ENCODE data around the gene BAZ1B.
"Not testable (repeated sequence)": the region's sequence is repeated elsewhere in the genome, so short reads cannot be mapped to it uniquely, and the experiment has no call there.

Gene BAZ1B, protein sequence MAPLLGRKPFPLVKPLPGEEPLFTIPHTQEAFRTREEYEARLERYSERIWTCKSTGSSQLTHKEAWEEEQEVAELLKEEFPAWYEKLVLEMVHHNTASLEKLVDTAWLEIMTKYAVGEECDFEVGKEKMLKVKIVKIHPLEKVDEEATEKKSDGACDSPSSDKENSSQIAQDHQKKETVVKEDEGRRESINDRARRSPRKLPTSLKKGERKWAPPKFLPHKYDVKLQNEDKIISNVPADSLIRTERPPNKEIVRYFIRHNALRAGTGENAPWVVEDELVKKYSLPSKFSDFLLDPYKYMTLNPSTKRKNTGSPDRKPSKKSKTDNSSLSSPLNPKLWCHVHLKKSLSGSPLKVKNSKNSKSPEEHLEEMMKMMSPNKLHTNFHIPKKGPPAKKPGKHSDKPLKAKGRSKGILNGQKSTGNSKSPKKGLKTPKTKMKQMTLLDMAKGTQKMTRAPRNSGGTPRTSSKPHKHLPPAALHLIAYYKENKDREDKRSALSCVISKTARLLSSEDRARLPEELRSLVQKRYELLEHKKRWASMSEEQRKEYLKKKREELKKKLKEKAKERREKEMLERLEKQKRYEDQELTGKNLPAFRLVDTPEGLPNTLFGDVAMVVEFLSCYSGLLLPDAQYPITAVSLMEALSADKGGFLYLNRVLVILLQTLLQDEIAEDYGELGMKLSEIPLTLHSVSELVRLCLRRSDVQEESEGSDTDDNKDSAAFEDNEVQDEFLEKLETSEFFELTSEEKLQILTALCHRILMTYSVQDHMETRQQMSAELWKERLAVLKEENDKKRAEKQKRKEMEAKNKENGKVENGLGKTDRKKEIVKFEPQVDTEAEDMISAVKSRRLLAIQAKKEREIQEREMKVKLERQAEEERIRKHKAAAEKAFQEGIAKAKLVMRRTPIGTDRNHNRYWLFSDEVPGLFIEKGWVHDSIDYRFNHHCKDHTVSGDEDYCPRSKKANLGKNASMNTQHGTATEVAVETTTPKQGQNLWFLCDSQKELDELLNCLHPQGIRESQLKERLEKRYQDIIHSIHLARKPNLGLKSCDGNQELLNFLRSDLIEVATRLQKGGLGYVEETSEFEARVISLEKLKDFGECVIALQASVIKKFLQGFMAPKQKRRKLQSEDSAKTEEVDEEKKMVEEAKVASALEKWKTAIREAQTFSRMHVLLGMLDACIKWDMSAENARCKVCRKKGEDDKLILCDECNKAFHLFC (N-terminal part only)

DNA sequence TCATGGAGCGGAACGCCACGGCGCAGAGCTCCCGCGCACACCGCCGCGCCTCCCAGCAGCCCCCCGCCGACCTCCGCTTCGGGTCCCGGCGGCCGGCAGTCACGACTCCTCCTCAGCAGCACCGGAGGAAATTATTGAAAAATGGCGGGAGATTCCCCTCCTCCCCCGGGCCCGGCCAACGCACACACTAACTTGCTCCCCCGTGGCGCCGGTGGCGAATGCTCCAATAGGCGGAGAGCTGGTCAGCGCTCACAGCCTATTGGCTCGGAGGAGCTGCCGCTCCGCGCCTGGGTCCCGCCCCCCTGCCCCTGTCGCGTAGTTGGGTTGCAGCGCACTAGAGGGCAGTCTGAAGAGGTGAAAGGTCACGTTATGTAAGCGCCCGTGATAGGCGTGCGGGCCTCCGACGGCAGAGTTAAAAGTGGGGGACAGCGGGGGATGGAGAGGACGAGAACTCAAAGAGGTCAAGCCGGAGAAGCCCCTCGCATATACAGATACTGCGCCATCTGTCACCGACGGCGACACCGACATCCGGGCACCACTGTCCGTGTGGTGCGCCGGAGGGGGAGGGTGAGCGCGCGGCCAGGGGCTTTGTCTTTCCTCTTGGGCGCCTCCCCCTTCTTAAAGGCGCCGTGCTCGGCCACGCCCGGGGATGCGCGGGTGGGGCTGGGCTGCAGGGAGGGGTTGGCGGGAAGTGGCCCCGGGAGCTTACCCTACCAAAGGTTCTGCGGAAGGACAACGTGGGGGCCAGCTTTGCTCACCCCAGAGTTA is at the start of gene BAZ1B:
Gene BAZ1B (minus strand): TSS at position 189 of the 768 bp plus-strand sequence. CDS start 360 bp downstream, outside the sequence.
- peak; percentile 91 for DNase-seq (ENCODE audit: low read depth)

DNA sequence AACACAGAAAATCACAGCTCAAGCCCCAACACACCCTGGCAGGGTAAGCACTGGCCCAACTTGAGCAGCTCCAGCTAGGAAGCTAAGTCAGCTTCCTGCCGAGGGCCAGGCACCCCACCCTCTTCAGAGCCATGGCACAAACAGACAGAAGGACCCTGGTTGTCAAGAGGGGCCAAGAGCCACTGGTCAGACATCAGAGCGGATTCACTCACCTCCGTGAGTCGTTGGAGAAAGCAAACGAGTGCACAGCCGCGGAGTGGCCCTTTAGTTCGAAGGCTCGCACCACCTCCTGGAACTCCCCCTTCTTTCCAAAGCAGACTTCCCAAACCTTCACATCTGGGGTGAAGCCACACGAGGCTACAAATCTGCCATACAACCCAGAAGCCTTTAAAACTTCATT is 48.9 kb upstream of the BAZ1B start:
- no peak for DNase-seq (ENCODE audit: low read depth)

DNA sequence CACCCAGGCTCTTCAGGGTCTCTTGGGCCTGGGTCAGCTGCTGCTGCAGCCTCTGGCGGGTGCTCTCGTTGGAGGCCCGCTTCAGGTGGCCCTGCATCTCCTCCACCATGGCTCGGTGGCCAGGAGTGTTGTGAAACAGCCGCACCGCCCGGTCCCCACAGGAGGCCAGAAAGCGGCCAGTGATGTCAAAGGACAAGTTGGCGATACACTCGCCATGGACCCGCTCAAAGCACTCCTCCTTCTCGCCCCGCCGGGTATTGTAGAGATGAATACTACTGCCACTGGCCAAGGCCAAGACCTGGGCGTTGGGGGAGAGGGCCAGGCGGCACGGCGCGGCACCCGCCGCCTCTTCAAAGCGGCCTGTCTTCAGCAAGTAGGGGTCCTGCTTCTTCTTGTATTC is 48.4 kb upstream of the BAZ1B start:
- no peak for DNase-seq (ENCODE audit: low read depth)

DNA sequence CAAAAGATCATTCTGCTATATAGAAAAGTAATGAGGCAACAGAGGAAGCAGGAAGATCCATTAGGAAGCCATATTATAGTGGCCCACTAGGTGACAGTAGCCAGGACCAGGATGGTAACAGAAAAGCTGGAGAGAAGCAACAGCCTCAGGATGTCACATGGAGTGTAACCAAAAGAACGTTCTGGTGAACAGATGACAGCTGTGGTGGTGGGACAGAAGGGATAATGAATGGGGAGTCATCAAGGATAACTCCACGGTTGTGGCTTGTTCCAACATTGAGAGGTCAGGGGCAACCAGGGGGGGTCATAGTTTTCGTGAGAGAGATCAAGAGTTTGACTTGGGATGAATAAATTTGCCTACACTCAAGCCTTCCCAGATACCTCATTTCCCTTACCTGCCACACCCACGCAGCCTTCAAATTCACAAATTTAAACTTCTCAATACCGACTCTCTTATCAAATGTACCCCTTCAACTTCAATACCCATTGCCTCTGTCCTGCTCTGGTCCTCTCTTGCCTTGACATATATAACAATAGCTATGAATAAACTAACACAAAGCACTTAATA is 47.0 kb upstream of the BAZ1B start:
- no peak for DNase-seq (ENCODE audit: low read depth)

DNA sequence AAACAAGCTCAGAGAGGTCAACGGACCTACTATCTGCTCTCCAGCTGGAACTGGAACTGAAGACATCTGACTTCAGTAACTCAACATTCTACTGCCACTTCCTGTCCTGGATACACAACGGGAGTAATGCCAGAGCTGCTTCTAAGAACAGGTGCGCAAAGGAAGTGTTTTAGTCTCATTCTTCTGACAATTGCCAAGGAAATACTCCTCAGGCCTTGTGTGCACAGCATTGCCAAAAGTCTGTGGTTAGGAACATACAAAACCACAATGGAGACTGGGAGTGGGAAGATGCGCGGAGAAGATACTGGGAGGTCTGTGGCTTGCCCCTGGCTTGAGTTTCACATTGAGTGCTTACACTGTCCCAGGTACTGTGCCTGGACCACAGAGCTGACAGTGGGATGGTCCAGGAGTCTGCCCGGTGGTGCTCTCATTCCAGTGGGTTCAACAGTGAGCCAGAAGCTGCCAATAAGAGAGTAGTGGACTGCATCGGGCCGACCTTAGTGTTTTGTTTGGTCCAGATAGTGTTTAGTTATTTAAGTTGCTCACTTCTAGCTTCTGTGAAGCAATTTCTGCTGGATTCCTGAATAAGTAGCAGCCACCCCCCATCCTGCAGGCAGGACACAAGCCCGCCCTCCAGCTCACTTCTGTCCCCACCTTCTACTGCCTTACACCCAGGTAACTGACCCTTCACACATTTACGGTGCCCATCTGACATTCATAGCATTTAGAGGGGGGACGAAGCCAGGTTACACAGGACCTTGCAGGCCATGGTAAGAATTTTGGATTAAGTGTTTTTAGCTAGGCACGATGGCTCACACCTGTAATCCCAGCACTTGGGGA is 46.0 kb upstream of the BAZ1B start:
- DNase-seq (ENCODE audit: low read depth) = no peak

DNA sequence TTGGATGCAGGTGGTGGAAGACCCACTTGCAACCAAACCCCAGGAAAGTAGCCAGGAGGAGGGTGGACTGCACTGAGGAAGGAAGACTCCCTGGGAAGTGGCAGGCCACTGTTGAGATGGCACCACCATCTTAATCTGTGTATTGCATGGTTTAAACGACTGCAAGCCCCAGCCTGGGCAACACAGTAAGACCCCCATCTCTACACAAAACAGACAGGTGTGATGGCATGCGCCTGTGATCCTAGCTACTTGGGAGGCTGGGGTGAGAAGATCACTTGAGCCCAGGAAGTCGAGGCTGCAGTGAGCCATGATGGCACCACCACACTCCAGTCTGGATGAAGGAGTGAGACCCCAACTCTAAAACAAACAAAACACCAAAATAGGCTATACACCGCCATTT is 45.0 kb upstream of the BAZ1B start:
- no peak for DNase-seq (ENCODE audit: low read depth)

DNA sequence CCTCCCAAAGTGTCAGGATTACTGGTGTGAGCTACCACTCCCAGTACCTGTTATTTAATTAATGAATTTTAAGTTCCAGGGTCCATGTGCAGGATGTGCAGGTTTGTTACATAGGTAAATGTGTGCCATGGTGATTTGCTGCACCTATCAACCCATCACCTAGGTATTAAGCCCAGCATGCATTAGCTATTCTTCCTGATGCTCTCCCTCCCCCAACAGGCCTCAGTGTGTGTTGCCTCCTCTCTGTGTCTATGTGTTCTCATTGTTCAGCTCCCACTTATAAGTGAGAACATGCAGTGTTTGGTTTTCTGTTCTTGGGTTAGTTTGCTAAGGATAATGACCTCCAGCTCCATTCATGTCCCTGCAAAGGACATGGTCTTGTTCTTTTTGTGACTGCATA is 44.3 kb upstream of the BAZ1B start:
- not testable (repeated sequence) for DNase-seq (ENCODE audit: low read depth)

DNA sequence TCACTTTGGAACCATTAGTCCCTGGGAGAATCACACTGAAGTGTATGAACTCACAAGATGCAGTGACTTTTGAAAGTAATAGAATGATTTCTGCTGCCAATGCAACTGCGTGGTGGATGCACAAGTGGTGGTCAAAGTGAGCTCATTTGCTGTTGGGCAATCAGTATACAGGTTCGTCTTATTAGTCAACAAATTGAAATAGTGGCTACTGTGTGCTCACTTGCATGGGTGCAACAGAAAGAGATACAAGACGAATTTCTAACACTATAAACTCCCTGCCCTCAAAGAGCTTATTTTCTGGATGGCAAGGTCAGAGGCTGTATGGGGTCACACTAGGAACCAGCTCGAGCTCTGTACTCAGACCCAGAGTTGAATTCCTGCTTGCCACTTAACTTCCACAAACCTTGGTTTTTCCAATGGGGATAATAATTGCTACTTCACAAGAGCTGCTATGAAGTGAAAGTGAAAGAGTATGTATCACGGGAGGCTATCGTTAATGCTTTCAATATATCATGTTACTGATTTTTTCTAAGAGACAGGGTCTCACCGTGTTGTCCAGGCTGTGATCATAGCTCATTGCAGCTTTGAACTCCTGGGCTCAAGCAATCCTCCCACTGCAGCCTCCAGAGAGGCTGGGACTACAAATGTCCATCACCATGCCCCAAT is 43.7 kb upstream of the BAZ1B start:
- no peak for DNase-seq (ENCODE audit: low read depth)

DNA sequence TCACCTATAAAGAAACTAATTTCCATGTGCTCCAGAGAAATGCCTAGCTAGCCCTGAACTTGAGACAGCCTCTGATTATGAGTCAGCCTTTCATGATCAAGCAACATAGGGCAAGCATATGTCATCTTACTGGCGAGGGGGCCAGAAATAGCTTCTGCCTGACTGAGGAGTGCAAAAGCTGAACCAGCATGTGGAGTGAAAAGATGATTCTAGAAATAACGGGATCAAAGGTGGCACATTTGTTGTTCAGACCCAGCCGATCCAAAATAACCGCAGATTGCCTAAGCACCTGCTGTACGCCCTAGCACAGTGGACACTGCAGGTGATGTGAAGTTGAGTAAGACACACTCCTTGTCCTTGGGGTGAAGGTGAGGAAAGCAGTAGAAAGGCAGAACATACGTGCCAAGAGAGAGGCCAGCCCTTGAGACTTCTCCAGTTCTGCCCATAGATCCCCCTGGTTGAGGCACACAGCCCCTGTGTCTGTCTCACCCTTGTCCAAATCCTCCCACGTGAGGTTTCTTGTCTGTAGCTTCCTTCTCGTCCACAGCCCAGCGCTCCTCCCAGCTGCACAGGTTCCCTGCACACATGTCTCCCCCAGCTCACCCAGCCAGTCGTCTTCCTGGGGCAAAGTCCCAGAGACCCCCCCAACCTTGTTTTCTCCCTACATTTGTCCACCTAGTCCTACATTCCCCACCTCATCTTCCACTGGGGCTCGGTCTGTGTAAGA is 38.2 kb upstream of the BAZ1B start:
- no peak for DNase-seq (ENCODE audit: low read depth)

DNA sequence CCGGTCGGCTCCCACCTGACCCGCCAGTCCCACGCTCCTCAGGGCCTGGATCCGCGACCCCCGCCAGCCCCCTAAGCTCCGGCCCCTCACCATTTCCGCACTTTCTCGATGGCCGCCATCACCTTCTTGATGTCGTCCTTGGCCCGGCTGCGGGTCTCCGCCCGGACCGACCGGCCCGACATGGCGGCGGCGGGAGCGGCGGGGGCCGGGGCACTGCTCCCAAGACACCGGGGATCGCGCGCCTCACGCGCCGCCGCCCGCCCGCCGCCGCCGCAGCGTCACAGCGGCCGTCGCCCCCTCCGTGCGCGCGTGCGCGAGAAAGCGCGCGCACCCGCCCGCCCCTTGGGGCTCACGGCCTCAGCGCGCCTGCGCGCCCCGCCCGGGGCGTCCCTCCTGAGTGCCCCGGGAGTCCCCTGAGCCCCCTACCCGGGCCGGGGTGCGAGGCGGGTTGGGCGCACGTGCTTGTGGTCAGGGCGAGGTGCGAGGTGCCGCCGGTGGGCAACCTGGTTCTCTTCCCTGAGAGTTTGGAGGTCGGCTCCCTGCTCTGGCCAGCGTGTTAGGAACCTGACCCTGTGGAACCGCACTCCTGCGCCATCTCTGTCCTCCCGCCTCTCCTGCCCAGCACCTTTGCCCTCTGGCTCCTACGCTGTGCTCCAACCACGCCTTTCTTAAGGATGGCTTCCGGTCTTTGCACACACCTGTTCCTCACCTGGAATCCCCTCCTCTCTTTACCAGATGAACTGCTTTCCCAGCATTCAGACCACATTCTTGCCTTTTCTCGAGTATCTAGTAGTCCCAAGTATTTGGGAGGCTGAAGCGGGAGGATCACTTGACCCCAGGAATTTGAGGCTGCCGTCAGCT is 35.5 kb upstream of the BAZ1B start, which contains the start of gene BCL7B:
Gene BCL7B (minus strand): TSS at position 294 of the 861 bp plus-strand sequence. CDS start 112 bp downstream, at position 182.
- DNase-seq (ENCODE audit: low read depth) = peak; percentile 44

DNA sequence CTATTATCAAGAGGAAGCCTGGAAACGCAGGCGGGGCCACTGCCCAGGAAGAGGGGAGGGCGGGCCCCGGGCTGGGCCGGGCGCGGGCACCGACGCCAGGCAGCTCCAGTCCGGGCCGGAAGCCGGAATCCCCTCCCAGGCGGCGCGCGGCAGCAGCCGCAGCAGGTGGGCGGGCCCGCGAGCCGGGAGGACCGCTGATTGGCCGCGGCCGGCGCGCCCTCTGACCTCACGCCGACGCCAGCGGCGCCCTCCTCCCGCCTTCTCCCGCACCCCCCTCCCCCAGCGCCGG is 35.0 kb upstream of the BAZ1B start:
- peak; percentile 74 for DNase-seq (ENCODE audit: low read depth)

DNA sequence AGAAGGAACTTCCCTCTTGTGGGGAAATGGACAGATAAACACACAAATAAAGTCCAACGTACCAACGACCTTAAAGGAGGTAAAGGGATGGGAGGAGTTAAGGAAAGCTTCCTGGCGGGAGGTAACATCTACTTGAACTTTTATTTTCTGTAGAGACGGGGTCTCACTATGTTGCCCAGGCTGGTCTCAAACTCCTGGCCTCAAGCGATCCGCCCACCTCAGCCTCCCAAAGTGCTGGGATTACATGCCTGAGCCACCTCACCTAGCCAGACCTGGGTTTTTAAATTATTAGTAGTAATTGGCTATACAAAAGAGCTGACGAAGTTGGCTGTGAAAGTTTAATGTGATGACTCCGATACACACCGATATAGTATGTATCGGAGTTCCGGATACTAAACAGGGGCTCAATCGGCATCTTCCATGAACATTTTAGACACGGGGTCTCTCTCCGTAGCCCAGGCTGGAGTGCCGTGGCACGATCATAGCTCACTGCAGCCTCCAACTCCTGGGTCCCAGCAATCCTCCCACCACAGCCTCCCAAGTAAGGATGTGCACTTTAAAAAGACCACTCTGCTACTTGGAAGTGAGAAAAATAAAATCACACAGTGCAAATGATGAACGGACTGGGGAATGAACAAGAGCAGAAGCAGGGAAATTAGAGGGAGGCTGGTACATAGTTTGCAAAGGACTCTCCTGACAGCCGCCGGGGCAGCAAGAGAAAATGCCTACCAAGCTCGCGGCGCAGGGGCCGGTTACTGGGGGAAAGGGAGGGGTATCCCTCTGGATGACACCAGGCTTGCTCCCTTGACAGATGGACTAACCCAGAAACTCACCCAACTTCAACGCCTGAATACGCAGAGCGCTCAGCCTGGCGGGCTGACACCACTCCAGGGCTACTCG is 34.4 kb upstream of the BAZ1B start:
- no peak for DNase-seq (ENCODE audit: low read depth)

DNA sequence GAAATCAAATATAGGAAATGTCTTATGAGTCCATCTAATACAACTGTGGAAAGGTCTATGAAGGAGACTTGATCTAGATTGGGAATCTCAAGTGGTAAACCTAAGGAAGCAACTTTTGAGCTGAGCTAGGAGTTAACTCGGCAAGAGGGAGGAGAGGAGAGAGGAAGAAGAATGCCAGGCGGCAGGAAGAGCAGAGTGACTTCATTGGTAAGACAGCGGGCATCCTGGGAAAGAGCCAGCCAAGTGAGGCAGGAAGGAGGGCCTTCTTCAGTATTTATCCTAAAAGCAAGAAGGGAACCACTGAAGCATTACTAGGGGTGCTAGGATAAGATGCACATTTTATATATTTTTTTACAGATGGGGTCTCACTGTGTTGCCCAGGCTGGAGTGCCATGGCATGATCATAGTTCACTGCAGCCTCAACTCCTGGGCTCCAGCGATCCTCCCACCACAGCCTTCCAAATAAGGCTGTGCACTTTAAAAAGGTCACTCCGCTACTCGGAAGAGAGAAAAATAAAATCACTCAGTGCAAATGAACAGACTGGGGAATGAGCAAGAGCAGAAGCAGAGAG is 33.4 kb upstream of the BAZ1B start:
- DNase-seq (ENCODE audit: low read depth) = no peak

DNA sequence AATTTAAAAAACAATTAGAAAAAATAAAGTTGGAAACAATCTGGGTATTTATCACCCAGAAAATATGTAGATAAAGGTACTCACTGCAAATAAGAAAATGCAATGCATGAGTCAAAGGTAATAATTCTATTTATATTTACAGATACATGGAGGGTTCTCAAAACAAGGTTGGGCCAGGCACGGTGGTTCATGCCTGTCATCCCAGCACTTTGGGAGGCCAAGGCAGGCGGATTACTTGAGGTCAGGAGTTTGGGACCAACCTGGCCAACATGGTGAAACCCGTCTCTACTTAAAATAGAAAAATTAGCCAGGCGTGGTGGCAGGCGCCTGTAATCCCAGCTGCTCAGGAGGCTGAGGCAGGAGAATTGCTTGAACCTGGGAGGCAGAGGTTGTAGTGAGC is 28.0 kb upstream of the BAZ1B start:
- DNase-seq (ENCODE audit: low read depth) = not testable (repeated sequence)

DNA sequence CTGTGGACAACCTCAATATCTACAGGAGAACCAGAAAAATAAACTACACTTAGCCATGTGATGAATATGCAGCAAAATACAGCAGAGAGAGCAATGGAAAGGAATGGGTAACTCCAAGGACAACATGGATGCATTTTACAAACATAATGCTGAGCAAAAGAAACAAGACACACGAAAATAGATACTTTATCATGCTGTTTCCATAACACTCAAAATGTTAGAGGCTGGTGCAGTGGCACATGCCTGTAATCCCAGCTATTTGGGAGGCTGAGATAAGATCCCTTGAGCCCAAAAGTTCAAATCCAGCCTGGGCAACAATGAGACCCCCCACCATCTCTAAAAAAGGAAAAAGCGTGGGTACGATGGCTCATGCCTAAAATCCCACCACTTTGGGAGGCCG is 27.1 kb upstream of the BAZ1B start:
- DNase-seq (ENCODE audit: low read depth) = no peak

DNA sequence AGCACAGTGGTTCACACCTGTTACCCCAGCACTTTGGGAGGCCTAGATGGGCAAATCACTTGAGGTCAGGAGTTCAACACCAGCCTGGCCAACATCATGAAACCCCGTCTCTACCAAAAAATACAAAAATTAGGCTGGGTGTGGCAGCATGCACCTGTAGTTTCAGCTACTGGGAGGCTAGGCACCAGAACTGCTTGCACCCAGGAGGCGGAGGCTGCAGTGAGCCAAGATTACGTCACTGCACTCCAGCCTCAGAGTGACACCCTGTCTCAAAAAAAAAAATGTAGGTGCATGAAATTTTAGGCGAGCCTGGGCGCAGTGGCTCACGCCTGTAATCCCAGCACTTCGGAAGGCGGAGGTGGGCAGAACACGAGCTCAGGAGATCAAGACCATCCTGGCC is 25.7 kb upstream of the BAZ1B start:
- no peak for DNase-seq (ENCODE audit: low read depth)

DNA sequence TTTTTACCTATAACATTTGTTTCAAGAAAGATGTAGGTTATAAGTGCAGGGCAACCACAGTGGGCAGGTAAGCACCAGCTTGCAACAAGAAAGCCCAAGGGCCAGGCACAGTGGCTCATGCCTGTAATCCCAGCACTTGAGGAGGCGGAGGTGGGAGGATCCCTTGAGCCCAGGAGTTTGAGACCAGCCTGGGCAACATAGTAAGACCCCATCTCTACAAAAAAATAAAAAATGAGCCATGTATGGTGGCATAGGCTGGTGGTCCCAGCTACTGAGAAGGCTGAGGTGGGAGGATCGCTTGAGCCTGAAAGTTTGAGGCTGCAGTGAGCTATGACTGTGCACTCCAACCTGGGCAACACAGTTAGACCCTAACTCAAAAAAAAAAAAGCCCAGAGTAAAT is 22.6 kb upstream of the BAZ1B start:
- no peak for DNase-seq (ENCODE audit: low read depth)

All from stimulated activated CD8-positive, alpha-beta memory T cell treated with anti-CD3 and anti-CD28 coated beads, Interleukin-15, amount 100 ng/mL, for 1 hour (primary cell).